ENCODE results near the gene NXF2B. TPM values are rescaled to one million over a fixed set of nuclear protein-coding genes. Genes with fewer than 3 reads are reported as not detected.

The NXF2B gene
- total RNA-seq, 1 donor from 2014 or later, result not detected

DNA sequence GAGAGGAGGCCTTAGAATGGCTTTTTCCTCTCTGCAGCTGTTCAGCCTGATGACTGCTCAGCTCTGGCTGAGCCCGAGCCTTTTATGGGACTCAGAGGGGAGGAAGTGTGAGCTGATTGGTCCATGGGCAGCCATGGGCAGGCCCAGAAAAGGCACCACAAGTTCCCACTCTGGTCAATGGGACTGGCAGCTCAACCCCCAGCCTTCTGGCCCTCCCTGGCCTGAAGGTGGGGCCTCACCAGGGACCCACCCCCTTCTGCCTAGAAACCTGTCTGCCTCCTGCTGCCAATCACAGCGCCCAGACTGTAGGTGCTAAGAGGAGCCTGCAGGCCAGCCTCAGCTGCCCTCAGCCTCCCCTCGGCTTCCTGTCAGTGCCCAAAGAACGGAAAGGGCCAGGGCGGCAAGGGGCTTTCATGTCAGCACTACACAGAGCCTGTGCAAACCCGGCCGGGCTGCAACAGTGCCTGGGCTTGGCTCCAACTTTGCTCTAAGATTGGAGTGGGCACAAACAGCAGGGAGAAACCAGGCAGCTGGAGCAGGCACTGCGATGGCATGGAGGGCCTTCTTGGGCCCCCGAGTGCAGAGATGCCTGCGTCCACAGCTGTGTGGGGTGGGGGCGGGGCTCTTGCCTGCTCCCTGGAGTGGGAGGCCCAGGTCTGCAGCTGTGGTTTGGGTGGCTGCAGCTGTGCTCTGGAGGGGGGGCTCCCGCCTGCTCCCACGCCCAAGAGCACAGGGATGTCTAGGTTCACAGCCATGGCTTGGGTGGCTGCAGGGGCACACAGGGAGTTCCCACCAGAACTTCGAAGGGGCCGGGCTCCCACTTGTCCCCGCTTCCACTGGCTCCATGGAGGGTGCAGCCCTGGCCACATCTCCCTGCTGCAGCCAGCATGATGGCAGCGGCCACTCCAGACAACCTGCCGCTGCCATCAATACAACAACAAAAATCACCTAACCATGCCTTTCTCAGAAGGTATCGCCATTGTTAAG is 100.2 kb downstream of the NXF2B start:
- TF ChIP-seq CTCF (IDR thresholded peaks at IDR 0.05), result no peak
- ATAC-seq (peak; percentile 33), DNase-seq (no peak)
- H3K4me1 ChIP-seq, result no peaks in the 10 kb centered on the region
- no peak overlapping the region for H3K27ac ChIP-seq
- H3K27me3 ChIP-seq, result no peaks in the 10 kb centered on the region
- intact Hi-C loops (cut with DNase I), result no loop called here
- no peaks in the 10 kb centered on the region for H3K9me3 ChIP-seq
- H3K36me3 ChIP-seq, result no peaks in the 10 kb centered on the region
- H3K4me3 ChIP-seq, result no peak overlapping the region

GRCh38 chrX:102338162-102338561 is 101.6 kb downstream of the NXF2B start:
- intact Hi-C loops (cut with DNase I), result no loop called here
- Histone ChIP-seq H3K27me3 (no peaks in the 10 kb centered on the region), H3K4me1 (no peaks in the 10 kb centered on the region), H3K9me3 (no peaks in the 10 kb centered on the region), H3K36me3 (no peaks in the 10 kb centered on the region), H3K4me3 (no peak overlapping the region), H3K27ac (no peak overlapping the region)
- TF ChIP-seq CTCF (IDR thresholded peaks at IDR 0.05), result no peak
- ATAC-seq, result no peak
- no peak for DNase-seq

Other genes starting within 250 kb of the NXF2B start
- not detected for gene TCP11X1, start 224.7 kb downstream of the NXF2B start, total RNA-seq
- not detected for gene NXF2, start 192.8 kb downstream of the NXF2B start, total RNA-seq
- gene TCP11X2, start 31.8 kb upstream of the NXF2B start, total RNA-seq, result not detected
- gene TMSB15A, start 76.7 kb upstream of the NXF2B start, total RNA-seq, result 1.9 TPM
- 9.4 TPM for gene ARMCX5, start 159.5 kb upstream of the NXF2B start, total RNA-seq
- 5.5 TPM for gene GPRASP1, start 211.5 kb upstream of the NXF2B start, total RNA-seq